HPDE6-E6E7 (cell line): ENCODE data around the gene NEK6.

Experiments used
- DNase-seq: peaks from one replicate; pipeline ENCODE4 v3.0.0; 2011; ENCODE audit warnings: missing footprints; ENCODE audit errors: extremely low spot score

The NEK6 gene

GRCh38 chr9:124354346-124355038 lies 96.7 kb downstream of the NEK6 start:
- DNase-seq, result no peak

- no peak for DNase-seq
These were observed 97.5 kb downstream of the NEK6 start for GRCh38 chr9:124355039-124355940.

DNA sequence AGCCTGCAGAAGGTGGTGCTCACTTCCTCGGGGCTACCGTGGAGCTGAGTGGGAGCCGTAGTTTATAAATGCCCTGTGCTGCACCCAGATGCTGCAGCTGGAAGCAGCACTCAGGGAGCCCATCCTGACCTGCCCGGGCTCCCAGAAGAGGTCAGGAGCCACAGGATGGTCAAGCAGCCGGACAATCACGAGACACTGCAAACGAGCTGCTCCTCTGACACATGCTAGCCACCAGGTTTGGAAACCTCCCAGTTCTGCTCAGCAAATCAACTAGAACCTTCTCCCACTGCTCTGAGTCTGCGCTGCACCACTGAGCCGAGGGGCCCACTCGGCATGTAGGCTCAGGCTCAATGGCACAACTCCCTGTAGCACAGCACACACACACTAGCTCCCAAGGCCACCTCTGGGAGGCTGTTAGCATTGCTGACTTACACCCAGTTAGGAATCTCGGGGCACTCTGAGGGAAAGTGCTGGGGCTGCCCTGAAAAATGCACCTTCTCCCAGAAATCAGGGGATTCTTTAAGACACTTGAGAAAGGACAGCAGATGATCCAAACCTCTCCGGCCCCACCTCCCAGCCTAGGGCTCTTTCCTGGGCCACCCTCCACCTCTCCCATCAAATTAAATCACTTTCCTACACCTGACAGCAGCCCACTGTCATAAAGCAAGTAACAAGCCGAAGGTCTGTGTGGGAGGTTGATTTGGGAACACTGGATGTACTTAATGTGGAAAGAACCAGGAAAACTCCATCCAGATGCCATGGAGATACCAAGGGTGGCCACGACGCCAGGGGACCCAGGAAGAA lies 98.4 kb downstream of the NEK6 start:
- DNase-seq, result no peak

DNA sequence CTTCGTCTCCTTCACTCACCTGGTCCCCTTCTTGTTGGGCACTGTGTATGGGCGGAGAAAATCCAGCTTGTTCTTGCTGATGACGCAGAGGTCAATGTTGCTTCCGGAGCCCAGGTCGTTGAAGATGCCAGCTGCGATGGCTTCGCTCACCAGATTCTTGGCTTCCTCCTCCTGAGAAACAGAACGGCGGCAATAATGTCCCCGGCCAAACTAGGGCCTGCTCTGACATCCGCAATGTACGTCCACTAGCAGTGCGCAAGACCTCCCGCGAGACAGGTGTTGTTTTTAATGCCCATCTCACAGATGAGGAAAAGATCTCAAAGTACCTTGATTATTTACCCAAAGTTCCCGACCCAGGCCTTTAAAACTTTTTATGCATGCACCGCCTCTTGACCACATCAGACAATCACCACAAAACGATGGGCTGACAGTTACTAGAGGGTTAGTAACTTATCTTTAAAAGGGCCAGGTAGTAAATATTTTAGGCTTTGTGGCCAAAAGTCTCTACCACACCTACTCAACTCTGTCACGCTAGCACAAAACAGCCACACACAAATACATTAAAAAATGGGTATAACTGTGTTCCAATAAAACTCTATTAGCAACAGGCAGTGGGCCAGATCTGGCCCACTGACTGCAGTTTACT lies 99.1 kb downstream of the NEK6 start:
- DNase-seq, result no peak

DNA sequence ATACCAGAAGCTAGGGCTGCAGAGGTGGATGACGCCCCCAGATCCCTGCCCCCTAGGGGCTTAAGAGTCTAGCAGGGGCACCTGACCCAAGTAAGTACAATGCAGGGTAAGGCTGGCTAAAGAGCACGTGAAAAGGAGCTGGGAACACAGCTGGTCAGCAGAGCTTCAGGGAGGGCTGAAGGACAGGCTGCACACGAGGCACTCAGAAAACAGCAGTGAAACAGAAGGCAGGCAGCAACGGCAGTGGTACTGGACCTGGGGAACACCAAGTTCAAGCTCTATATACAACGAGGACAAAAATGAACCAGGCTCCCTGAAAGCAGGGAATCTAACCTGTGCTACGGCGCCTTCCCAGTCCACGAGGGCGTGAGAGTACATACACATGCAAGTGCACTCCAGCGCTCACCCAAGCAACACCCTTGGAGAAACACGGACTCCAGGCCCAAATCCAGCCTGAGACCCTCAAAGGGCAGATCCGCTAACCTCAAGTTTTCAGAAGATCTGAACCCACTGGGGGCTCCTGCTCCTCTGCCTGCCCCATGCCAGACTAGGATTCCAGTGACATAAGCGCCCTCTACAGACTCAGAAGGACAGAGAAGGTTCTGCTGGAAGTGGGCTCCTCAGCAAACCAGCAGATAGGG lies 100.1 kb downstream of the NEK6 start:
- no peak for DNase-seq

- DNase-seq, result no peak
These were observed 100.9 kb downstream of the NEK6 start for GRCh38 chr9:124358631-124359030.

- DNase-seq, result no peak
These were observed 101.7 kb downstream of the NEK6 start for GRCh38 chr9:124359426-124359825.

DNA sequence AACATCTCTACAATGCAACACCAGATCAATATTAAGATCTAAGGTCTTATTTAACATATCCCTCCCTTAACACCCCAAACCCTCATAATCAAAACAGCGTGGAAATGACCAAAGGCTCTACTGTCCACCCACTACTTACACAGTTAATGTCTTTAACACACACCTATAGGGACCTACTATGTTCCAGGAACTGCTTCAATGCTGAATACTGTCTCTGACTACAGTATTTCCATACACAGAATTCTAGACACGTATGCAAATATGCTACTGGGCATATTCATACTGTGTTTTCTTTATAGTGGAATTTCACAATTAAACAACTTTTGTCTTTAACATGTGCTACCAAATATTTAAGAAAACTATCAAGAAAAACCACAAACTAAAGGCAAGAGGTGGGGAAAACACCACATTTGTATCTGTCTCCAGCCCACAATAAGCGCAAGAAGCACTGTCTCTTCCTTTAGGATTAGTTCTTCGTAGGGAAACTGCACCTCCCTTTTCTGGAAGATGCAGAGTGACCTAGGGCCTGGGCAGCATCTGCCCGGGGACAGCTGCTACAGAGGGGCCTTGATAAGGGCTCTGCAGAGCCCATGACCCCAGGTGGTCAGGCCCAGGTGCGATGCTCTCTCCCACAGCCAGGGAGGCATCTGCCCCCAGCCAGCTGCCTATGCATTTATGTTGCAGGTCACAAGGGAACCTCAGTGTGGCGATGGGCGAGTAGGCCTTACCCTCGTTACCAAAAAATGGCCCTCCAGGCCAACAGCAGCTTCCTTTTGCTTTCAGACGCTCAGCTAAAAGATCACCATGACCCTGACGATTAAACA lies 102.3 kb downstream of the NEK6 start:
- no peak for DNase-seq

DNA sequence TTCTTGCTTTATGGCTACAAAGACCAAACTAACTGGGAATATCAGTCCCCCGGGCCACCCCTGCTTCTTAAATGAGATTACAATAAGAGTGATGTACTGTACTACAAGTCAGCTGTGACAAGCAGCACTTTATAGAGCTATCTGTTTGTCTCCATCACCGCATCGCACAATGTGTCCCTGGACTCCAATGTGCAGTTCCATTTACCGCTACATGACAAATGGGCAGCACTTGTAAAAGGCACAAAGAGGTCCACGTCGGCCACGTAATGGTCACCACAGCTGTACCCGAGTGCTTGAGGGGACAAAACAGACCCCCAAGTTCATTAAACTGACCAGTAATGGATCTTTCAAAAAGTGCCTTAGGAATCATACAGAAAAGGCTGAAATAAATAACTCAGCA lies 103.4 kb downstream of the NEK6 start:
- DNase-seq, result no peak

DNA sequence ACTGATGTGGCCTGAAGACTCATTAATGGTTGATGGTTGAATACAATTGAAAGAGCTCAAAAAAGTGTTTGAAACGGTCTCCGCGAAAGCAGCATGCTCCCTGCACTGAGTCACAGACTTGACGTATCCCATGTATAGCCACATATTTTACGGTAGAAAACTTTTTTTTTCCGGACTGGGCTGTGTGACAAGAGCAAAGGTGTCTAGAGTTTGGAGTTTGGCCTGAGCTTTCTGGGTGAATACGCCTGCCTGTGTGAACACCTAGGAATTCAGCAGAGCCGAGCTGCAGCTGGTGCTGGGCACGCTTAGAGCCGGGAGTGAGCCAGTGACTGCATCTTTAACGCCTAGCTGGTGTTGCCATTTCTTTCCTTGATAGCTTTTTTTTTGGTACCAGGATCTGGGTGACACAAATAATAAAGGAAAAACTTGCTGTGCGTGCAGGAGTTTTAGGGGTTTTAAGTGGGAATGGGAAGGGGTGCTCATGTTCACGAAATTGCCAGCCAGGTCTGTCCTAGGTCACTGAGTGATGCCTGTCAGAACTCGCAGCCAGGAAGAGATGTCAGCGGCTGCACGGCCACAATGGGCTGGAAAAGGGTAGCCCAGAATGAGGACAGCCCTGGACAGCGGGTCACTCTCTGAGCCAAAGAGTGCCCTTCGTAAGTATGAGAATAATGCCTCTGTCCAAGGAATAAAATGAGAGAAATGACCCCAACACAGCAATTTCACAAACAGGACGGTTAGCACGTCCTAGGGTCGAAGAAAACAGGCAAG lies 105.8 kb downstream of the NEK6 start:
- DNase-seq, result no peak

GRCh38 chr9:124364141-124364540 lies 106.4 kb downstream of the NEK6 start:
- no peak for DNase-seq

DNA sequence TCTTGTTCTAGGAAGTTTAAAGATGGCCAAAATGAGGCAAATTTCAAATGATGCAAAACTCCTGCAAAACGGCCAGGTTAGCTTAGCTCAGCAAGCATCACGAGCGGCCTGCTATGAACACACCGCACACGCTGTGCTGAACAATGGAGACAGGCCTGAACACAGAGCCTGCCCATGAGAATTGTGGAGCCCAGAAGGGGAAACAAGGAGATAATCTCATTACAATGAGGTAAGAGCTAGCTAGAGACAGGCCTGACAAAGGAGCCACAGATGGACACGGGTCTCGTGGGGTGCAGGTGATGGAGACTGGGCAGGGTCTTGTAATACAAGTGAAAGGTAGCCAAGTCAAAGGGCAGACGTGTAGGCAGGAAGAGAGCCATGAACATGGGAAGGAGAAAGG lies 107.3 kb downstream of the NEK6 start:
- DNase-seq, result no peak

GRCh38 chr9:124366476-124367220 lies 108.9 kb downstream of the NEK6 start:
- DNase-seq, result no peak

DNA sequence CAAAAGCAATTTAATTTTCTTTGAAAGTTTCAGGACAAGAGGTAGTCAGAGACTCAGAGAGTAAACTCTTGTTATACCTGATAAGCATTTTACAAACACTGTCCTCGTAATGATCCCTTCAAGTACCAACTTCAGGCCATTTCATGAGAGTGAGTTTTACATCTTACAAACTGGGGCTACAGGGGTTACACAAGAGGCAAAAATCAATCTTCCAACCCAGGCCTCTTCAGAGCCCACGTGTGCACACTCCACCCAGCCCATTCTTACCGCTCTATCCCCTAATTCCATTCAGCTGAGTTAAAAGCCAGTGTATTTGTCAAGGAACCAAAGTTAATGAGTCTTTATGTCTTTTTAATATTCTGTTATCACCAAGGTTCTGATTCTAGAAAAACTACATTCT lies 110.9 kb downstream of the NEK6 start:
- no peak for DNase-seq

GRCh38 chr9:124369231-124369797 lies 111.6 kb downstream of the NEK6 start:
- DNase-seq, result no peak

GRCh38 chr9:124370896-124371582 lies 113.3 kb downstream of the NEK6 start:
- DNase-seq, result no peak

DNA sequence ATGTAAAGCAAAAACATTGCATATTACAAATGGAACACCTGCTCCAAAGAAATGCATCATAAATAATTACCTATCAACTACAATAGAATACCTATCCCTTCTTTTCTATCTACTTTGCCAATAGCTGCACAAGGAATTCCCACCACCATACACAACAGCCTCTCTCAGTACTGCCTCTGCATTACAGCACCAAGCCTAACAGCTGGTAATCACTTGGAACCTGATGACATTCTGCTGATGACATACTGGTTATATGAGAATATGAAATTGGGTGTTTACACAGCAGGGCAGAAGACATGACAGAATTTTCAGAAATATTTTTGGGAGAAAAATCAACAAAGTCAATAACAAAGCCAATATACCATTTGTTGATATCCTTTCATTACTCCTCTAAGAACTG lies 114.3 kb downstream of the NEK6 start:
- no peak for DNase-seq

DNA sequence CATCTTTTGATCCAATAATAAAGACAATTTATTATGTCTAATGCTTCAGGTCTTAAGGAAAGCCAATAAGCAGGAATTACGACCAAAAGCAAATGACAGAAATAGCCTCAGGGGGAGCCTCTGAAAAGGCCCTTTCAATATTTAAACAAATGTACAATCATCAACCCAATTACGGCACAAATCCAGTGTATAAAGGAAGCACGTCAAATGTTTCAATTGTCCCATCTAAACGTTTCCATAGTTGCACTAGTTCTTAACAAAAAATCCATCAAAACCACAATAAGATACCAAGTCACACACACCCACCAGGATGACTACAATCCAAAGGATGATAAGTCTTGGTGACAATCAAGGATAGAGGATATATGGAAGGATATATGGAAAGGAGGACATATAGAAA lies 115.6 kb downstream of the NEK6 start:
- no peak for DNase-seq
